GF-D8 (cell line): Measurements from ENCODE around the gene COL4A2.
"Not testable (repeated sequence)": the region's sequence is repeated elsewhere in the genome, so short reads cannot be mapped to it uniquely, and the experiment has no call there.

Source experiments
- DNase-seq: peaks from one replicate; lab custom pipeline; 2025; lab: John Stamatoyannopoulos, UW

The COL4A2 gene

GRCh38 chr13:110438776-110439175, 131.7 kb downstream of the COL4A2 start:
- DNase-seq, result no peak

GRCh38 chr13:110440946-110441731, 134.1 kb downstream of the COL4A2 start:
- DNase-seq, result no peak

- no peak for DNase-seq
Observed at GRCh38 chr13:110442930-110443621, 136.0 kb downstream of the COL4A2 start.

- DNase-seq, result no peak
Observed at GRCh38 chr13:110443622-110444225, 136.6 kb downstream of the COL4A2 start.

DNA sequence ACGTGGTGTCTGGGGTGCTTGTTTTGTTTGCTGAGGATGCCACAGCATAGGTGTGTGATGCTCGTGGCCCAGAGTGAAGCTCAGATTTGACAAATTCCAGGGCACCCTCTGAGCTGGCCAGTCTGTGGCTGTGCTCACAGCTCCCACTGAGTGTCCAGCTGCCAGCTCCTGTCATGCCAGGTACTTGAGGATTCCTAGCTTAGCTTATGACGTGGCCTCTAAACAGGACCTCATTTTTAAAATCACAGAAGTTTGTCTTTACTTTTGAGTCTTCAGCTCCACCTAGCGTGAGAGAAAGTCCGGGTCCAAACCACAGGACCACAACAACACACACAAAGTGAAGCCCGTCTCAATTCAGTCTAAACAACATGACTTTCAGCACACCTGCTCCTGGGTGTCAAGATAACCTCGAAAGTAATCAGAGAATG, 137.2 kb downstream of the COL4A2 start:
- no peak for DNase-seq

DNA sequence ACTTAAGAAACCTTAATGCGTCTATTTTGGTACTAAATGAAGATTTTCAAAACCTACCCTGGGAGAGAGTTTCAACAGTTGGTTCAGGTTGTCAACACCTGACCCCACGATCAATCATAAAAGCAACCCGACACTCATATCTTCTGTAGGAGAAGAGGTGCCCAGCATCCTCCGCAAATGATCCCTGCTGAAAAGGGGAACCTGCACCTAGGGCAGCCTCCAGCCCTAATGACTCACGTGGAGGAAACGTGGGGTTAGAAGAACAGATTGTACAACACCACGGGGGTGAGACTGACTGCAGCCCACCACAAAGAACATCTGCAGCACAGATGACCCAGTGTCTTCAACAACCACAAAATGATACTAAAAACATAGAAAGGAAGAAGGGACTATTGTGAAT, 138.1 kb downstream of the COL4A2 start:
- DNase-seq, result peak; percentile 17

DNA sequence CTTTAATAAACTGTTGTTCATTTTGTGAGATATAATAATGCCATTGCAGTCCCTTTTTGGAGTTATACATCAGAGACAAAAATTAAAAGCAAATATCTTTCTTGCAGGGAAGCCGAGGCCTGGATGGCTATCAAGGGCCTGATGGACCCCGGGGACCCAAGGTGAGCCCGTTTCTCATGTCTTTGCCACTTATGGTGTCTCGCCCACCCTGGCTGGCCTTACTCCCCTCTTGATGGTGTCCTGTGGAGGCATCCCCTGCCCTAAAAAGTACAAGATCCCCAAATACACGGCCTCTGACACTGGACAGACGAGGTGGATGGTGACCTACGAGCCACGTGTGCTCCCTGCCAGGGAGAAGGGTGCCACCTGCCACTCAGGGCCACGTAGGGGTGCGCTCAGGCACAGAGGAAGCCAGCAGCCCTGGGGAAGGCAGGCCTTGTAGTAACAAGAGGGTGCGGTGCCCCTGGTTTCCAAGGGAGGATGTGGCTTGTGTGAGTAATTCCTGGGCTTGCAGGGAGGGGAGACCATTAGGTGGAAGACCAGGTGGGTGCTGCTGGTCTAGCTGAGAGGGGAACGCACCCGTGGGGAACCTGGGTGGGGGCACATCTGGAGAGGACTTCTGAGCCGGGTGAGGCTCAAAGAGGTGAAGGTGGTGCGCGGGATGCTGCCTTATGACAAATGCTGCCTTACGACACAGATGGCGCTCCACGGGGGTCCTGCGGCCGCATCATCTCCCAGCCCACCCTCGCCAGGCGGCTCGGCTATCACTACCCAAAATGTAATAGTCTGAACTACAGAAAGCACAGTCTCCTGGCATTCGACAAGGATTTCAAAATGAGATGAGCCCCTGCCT, 138.9 kb downstream of the COL4A2 start:
- DNase-seq, result no peak

DNA sequence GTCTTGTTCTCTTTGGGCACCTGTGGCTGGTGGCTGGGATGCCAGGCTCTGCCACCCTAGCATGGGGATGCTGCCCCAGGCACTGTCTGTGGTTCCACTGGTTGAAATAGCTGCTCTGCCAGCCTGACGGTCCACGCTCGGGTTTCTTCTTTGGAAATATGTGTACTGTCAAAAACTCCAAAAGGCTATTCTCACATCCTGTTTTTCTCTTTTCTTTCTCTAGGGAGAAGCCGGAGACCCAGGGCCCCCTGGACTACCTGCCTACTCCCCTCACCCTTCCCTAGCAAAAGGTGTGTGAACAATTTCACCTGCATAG, 139.4 kb downstream of the COL4A2 start:
- no peak for DNase-seq

DNA sequence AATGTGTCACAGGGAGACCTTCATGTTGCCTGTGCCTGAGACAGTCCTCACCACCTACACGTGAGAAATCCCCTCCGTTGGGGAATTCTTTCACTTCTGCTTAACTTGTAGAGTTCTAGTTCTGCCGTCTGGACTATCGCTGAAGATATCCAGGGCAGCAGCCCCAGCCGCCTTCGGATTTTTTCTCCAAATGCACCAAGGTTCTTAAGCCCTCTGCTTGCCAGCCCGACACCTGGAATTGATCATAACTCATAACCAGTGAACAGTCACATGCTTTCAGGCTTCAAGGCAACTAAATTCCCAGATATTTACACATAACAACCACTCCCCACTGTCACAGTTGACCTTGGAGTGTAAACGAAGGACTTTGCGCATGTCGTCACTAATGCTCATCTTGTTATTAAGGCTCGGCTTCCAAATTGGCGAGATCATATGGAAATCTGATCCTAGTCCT, 140.0 kb downstream of the COL4A2 start:
- no peak for DNase-seq

- DNase-seq, result no peak
Observed at GRCh38 chr13:110447801-110448200, 140.7 kb downstream of the COL4A2 start.

DNA sequence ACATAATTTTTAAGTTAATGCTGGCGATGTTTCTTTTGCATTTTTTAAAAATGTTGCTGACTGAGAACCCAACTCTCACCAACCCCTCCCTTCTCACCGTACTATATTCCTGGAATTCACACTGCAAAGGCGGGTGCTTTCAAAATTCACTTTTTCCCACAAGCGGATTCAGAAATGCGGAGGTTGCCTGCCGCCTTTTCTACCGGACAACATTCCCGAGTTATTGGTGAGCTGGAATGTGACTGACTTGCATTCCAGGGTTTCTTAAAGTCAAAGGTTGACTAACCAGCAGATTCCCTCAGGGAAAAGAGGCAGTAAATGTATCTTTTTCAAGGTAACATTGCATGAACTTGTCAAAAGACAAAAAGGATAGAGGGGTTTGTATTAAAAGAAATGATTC, 141.1 kb downstream of the COL4A2 start:
- DNase-seq, result no peak

- no peak for DNase-seq
Observed at GRCh38 chr13:110448677-110449076, 141.6 kb downstream of the COL4A2 start.

DNA sequence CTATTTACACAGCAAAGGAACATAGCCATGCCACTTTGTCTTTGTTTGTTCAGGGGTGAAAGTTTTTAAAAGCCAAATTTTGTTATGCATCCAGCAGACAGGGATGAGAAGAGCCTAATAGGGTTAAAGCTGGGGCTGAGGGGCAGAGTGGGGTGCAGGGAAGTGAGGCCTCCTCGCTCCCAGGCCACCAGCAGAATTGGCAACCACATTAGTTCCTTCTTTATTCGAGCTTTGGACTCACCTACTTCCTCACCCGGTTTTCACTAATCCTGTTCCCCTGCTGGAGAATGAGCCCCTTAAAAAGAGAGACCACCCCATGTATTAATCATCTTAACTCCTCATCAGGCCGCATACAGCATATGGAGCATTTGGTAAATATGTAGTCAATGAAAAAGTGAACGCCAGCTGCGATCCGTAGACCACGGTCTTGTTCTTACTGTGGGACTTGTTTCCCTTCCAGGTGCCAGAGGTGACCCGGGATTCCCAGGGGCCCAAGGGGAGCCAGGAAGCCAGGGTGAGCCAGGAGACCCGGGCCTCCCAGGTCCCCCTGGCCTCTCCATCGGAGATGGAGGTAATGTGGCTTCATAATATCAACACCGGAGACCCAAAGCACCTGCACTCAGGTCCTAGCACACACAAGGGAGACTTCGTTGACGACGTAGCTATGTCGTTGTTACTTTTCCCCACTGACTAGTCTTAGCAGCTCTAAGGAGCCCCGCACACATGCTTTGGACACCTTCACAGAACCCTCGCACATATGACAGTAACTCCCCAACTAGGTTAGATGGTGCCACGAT, 142.3 kb downstream of the COL4A2 start:
- no peak for DNase-seq

- DNase-seq, result no peak
Observed at GRCh38 chr13:110450016-110450900, 143.2 kb downstream of the COL4A2 start.

GRCh38 chr13:110450941-110451730, 144.1 kb downstream of the COL4A2 start:
- no peak for DNase-seq

DNA sequence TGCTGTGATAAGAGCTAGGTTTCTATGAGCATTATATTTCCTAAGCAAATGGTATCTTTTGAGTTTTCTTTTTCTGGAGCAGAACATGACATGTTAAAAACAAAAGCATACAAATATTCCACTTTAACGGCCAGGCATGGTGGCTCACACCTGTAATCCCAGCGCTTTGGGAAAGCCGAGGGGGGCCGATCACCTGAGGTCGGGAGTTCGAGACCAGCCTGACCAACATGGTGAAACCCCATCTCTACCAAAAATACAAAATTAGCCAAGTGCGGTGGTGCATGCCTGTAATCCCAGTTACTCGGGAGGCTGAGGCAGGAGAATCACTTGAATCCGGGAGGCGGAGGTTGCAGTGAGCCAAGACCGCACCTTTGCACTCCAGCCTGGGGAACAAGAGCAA, 146.0 kb downstream of the COL4A2 start:
- DNase-seq, result not testable (repeated sequence)

GRCh38 chr13:110453797-110454196, 146.7 kb downstream of the COL4A2 start:
- no peak for DNase-seq

- DNase-seq, result no peak
Observed at GRCh38 chr13:110454227-110454859, 147.3 kb downstream of the COL4A2 start.

DNA sequence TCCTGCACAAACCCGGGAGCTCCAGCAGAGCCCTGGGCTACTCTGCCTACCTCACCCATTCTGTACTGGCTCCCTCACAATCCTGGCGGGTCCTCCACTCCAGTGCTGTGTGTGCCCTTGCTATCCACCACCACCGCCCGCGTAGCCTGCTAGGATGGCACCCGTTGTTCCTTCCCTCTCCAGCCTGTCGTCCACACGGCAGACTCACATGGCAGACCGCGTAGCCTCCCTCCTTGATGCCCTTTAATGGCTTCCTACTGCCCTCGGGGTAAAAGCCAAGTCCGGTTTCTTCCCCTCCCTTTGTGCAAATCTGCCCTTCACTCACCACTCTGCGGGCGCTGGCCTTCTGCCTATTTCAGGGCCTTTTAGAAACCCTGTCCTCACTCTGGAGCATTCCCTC, 147.9 kb downstream of the COL4A2 start:
- DNase-seq, result no peak
